Esophagus (tissue), 2 donors: Measurements from ENCODE around the gene ZNF594. TPM values are rescaled to one million over a fixed set of nuclear protein-coding genes. Genes with fewer than 3 reads are reported as not detected.
"Not testable (repeated sequence)": the region's sequence is repeated elsewhere in the genome, so short reads cannot be mapped to it uniquely, and the experiment has no call there.

Source experiments
- H3K27ac ChIP-seq, 2 donors: one replicate each; pipeline ENCODE4 v1.5.1; 2013; ENCODE audit warnings: low read depth in 2 of 2, mild to moderate bottlenecking in 2 of 2, inconsistent platforms in 1 of 2, low read length in 1 of 2, moderate library complexity in 1 of 2
- H3K27me3 ChIP-seq, 2 donors: one replicate each; pipeline ENCODE4 v1.6.1; 2013; ENCODE audit warnings: low read length in 2 of 2, control low read depth in 1 of 2, mild to moderate bottlenecking in 1 of 2; ENCODE audit not compliant: insufficient read depth in 2 of 2, control insufficient read depth in 1 of 2
- H3K36me3 ChIP-seq, 2 donors: one replicate each; pipeline ENCODE4 v1.6.1; 2013; ENCODE audit warnings: low read length in 1 of 2; ENCODE audit not compliant: control insufficient read depth in 2 of 2, insufficient read depth in 2 of 2
- H3K4me1 ChIP-seq, 2 donors: one replicate each; pipeline ENCODE4 v1.6.1; 2013; ENCODE audit warnings: low read length in 1 of 2; ENCODE audit not compliant: control insufficient read depth in 2 of 2, insufficient read depth in 2 of 2
- H3K4me3 ChIP-seq, 2 donors: one replicate each; pipeline ENCODE4 v1.5.1; 2013; ENCODE audit warnings: low read length in 2 of 2, mild to moderate bottlenecking in 2 of 2, low read depth in 1 of 2, moderate library complexity in 1 of 2
- H3K9me3 ChIP-seq, 2 donors: one replicate each; pipeline ENCODE4 v1.6.1; 2013; ENCODE audit warnings: mild to moderate bottlenecking in 2 of 2, low read depth in 1 of 2, low read length in 1 of 2, moderate library complexity in 1 of 2; ENCODE audit not compliant: control insufficient read depth in 2 of 2, insufficient read depth in 1 of 2
- WGBS, 2 donors: extraction: QIAGEN DNeasy Blood & Tissue Kit; methylation state at CpG; one replicate each; pipeline ENCODE4 v1.1.7; 2013; 5-methylcytosine and 5-hydroxymethylcytosine counted together
- polyA plus RNA-seq, 2 donors: library from polyadenylated mRNA; stranded (reverse); fragments of 200-250 nt; gene quantifications; one replicate each; pipeline ENCODE4 v1.2.3, GENCODE V29; 2013
- donor health status: healthy with polysubstance abuse.
- donor health status: Bipolar disorder and iron deficiency.

ZNF594 gene
- polyA plus RNA-seq, 2 donors: 0.86 to 1.7 TPM

DNA sequence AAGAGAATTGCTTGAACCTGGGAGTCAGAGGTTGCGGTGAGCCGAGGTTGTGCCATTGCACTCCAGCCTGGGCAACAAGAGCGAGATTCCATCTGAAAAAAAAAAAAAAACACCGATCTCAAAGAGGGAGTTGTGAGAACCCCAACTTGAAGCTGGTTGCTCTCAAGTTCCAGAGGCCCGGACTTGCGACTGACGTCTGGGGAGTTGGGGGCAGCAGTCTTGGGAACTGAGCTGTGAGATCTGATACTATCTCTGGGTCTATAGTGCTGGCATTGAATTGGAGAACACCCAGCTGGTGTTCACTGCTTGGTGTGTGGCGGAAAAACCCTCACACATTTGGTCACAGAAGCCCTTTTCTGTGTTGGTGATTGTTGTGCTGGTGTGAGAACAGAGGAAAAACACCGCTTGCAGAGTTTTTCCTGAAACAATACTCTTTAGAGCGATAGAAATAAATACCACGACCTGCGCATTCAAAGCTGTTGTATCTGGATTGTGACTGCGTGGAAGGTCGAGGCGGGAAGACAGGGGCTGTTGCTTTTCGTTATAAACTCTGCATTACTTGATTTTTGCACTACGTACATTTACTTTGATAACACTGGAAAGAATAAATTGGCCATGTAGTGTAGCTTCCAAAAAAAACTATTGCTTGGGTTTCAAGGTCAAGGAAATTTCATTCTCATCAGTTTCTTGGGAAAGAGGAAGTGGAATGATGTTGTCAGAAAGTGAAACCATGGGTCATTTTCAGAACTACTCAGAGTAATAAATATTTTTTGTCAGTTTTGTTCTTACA lies 34.2 kb upstream of the ZNF594 start:
- Histone ChIP-seq H3K36me3 (peaks cover 0 to 2% of the 10 kb centered on the region in 2 donors), H3K27ac (no peak overlapping the region), H3K9me3 (no peaks in the 10 kb centered on the region), H3K4me1 (no peaks in the 10 kb centered on the region), H3K27me3 (no peaks in the 10 kb centered on the region), H3K4me3 (no peak overlapping the region)
- 88 to 90% methylated on average over 17 of the region's 17 CpGs for WGBS, 2 donors

- H3K4me3 ChIP-seq, H3K27ac ChIP-seq, H3K36me3 ChIP-seq, H3K4me1 ChIP-seq, H3K27me3 ChIP-seq, H3K9me3 ChIP-seq: not testable (repeated sequence)
- 90 to 93% methylated on average over 12 of the region's 12 CpGs for WGBS, 2 donors
Measured at GRCh38 chr17:5221912-5222311, 30.2 kb upstream of the ZNF594 start.

GRCh38 chr17:5220074-5220473 lies 28.4 kb upstream of the ZNF594 start:
- WGBS, 2 donors: 81 to 84% methylated on average over 5 of the region's 5 CpGs
- Histone ChIP-seq H3K27ac (no peak overlapping the region), H3K4me3 (no peak overlapping the region), H3K9me3 (no peaks in the 10 kb centered on the region), H3K27me3 (no peaks in the 10 kb centered on the region), H3K4me1 (no peaks in the 10 kb centered on the region), H3K36me3 (peaks cover 0 to 2% of the 10 kb centered on the region in 2 donors)

DNA sequence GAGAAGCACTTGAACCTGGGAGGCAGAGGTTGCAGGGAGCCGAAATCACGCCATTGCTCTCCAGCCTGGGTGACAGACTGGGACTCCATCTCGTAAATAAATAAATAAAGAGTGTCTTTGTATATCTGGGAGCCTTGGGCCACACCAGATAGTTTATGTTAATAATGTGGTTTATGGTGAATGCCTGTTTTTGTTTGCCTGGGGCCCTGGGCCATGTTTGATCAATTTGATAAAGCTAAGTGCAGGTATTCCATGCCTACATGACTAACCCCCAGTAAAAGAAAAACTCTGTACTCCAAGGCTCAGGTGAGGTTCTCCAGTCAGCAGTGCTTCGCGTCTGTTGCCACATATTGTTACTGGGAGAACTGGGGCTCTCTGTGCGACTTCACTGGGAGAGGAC lies 27.9 kb upstream of the ZNF594 start:
- no peaks in the 10 kb centered on the region for H3K4me1 ChIP-seq
- WGBS, 2 donors: 94 to 95% methylated on average over 6 of the region's 6 CpGs
- no peak overlapping the region for H3K4me3 ChIP-seq
- no peaks in the 10 kb centered on the region for H3K9me3 ChIP-seq
- H3K36me3 ChIP-seq: peaks cover 0 to 2% of the 10 kb centered on the region in 2 donors
- no peaks in the 10 kb centered on the region for H3K27me3 ChIP-seq
- no peak overlapping the region for H3K27ac ChIP-seq

- H3K4me3 ChIP-seq, H3K9me3 ChIP-seq, H3K4me1 ChIP-seq, H3K36me3 ChIP-seq, H3K27me3 ChIP-seq, H3K27ac ChIP-seq: not testable (repeated sequence)
- WGBS, 2 donors: 96 to 98% methylated on average over 2 to 4 of the region's 5 CpGs
Measured at GRCh38 chr17:5217562-5217961, 25.9 kb upstream of the ZNF594 start.

GRCh38 chr17:5211458-5211857 lies 19.8 kb upstream of the ZNF594 start:
- Histone ChIP-seq H3K9me3 (no peaks in the 10 kb centered on the region), H3K4me1 (no peaks in the 10 kb centered on the region), H3K27ac (no peak overlapping the region), H3K4me3 (no peak overlapping the region), H3K27me3 (no peaks in the 10 kb centered on the region), H3K36me3 (peaks cover 0 to 4% of the 10 kb centered on the region in 2 donors)
- 94 to 95% methylated on average over 7 of the region's 7 CpGs for WGBS, 2 donors

- H3K9me3 ChIP-seq: no peaks in the 10 kb centered on the region
- no peak overlapping the region for H3K4me3 ChIP-seq
- H3K36me3 ChIP-seq: peaks cover 0 to 4% of the 10 kb centered on the region in 2 donors
- no peak overlapping the region for H3K27ac ChIP-seq
- H3K4me1 ChIP-seq: no peaks in the 10 kb centered on the region
- no peaks in the 10 kb centered on the region for H3K27me3 ChIP-seq
- 89 to 90% methylated on average over 8 of the region's 8 CpGs for WGBS, 2 donors
Measured at GRCh38 chr17:5210614-5211252, 19.1 kb upstream of the ZNF594 start.

- Histone ChIP-seq H3K27ac (no peak overlapping the region), H3K4me1 (no peaks in the 10 kb centered on the region), H3K9me3 (no peaks in the 10 kb centered on the region), H3K4me3 (no peak overlapping the region), H3K36me3 (peaks cover 0 to 4% of the 10 kb centered on the region in 2 donors), H3K27me3 (no peaks in the 10 kb centered on the region)
- WGBS, 2 donors: 77 to 89% methylated on average over 5 of the region's 5 CpGs
Measured at GRCh38 chr17:5210091-5210490, 18.4 kb upstream of the ZNF594 start.

DNA sequence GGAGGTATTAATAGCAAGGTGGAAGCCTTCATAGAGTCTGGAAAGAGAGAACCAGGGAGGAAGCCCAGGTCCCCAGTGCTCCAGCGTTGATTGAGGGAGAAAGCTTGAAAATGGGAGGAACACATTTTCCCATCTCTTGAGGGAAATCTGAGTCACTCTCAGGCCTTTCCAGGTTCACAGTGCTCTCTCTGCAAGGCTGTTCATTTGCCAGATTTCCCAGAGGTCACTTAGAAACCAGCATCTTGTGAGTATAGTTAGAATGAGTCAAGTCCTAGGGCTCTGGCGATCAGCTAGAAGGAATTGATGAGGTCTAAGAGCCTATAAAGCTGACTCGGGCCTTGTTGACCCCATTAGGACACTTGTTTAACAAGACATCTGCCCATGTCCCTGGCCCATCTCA lies 17.7 kb upstream of the ZNF594 start:
- no peaks in the 10 kb centered on the region for H3K4me1 ChIP-seq
- no peaks in the 10 kb centered on the region for H3K9me3 ChIP-seq
- 91 to 93% methylated on average over 3 of the region's 3 CpGs for WGBS, 2 donors

DNA sequence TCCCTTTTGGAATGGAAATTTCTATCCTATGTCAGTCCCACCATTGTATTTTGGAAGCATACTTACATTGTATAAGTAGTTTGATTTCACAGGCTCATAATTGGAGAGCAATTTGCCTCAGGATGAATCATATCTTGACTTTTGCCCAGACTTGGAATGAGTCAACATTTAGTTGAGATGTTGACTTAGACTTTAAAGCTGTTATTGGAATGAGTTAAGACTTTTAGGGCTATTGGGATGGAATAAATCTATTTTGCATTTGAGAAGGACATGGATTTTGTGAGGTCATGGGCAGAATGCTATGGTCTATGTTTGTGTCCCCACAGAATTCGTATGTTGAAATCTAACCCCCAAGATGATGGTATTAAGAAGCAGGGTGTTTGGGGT lies 12.2 kb upstream of the ZNF594 start:
- H3K4me1 ChIP-seq: no peaks in the 10 kb centered on the region
- H3K9me3 ChIP-seq: no peaks in the 10 kb centered on the region
- no peaks in the 10 kb centered on the region for H3K27me3 ChIP-seq
- no peak overlapping the region for H3K27ac ChIP-seq
- H3K4me3 ChIP-seq: no peak overlapping the region
- 81 to 89% methylated on average over 1 of the region's 1 CpG for WGBS, 2 donors
- H3K36me3 ChIP-seq: no peaks in the 10 kb centered on the region

More for the DNA sequence above, 17.7 kb upstream of the ZNF594 start:
- Histone ChIP-seq H3K27me3 (no peaks in the 10 kb centered on the region), H3K4me3 (no peak overlapping the region), H3K36me3 (peaks cover 0 to 4% of the 10 kb centered on the region in 2 donors), H3K27ac (no peak overlapping the region)
